CD4-positive, alpha-beta T cell treated with Interferon gamma for 1 hour (primary cell): ENCODE data around the gene PCDHGA10.
"Not testable (repeated sequence)": the region's sequence is repeated elsewhere in the genome, so short reads cannot be mapped to it uniquely, and the experiment has no call there.

Experiments used
- DNase-seq: peaks from one replicate; pipeline ENCODE4 v3.0.0-alpha.2; 2020

Gene PCDHGA10

GRCh38 chr5:141393267-141393666, 19.5 kb upstream of the PCDHGA10 start:
- DNase-seq = no peak

GRCh38 chr5:141394401-141395187, 18.2 kb upstream of the PCDHGA10 start:
- not testable (repeated sequence) for DNase-seq

- DNase-seq = peak; percentile 30
These were observed 14.8 kb upstream of the PCDHGA10 start, which contains the start of gene PCDHGB5 for GRCh38 chr5:141397756-141398551. Gene PCDHGB5 (plus strand): TSS chr5:141397947. CDS start chr5:141398128, 181 bp downstream.

GRCh38 chr5:141398608-141399007, 14.2 kb upstream of the PCDHGA10 start:
- DNase-seq = no peak

- no peak for DNase-seq
These were observed 13.1 kb upstream of the PCDHGA10 start for GRCh38 chr5:141399555-141400258.

GRCh38 chr5:141402553-141403243, 10.1 kb upstream of the PCDHGA10 start, which contains the start of gene PCDHGA9:
Gene PCDHGA9 (plus strand): TSS chr5:141402778. CDS start chr5:141402953, 175 bp downstream.
- no peak for DNase-seq

GRCh38 chr5:141403387-141403786, 9.4 kb upstream of the PCDHGA10 start:
- DNase-seq = no peak

GRCh38 chr5:141407790-141408505, 4.8 kb upstream of the PCDHGA10 start, which contains the start of gene PCDHGB6:
Gene PCDHGB6 (plus strand): TSS chr5:141408021. CDS start chr5:141408203, 182 bp downstream.
- DNase-seq = peak; percentile 28

- no peak for DNase-seq
These were observed 3.0 kb upstream of the PCDHGA10 start for GRCh38 chr5:141409598-141410306.

- DNase-seq = no peak
These were observed 1.2 kb upstream of the PCDHGA10 start for GRCh38 chr5:141411575-141411974.

GRCh38 chr5:141413540-141414069, 818 bp downstream of the PCDHGA10 start:
- no peak for DNase-seq

- not testable (repeated sequence) for DNase-seq
These were observed 1.9 kb downstream of the PCDHGA10 start for GRCh38 chr5:141414548-141415274.

GRCh38 chr5:141415275-141415618, 2.5 kb downstream of the PCDHGA10 start:
- not testable (repeated sequence) for DNase-seq

- peak; percentile 43 for DNase-seq
These were observed 4.8 kb downstream of the PCDHGA10 start, which contains the start of gene PCDHGB7 for GRCh38 chr5:141417494-141418172. Gene PCDHGB7 (plus strand): TSS chr5:141417677. CDS start chr5:141417860, 183 bp downstream.

- no peak for DNase-seq
These were observed 6.5 kb downstream of the PCDHGA10 start for GRCh38 chr5:141419074-141419880.

- no peak for DNase-seq
These were observed 8.2 kb downstream of the PCDHGA10 start, which contains the start of gene PCDHGA11 for GRCh38 chr5:141420855-141421488. Gene PCDHGA11 (plus strand): TSS chr5:141421051. CDS start chr5:141421228, 177 bp downstream.

GRCh38 chr5:141421489-141421855, 8.7 kb downstream of the PCDHGA10 start:
- DNase-seq = no peak
